ENCODE measurements around the gene SMIM24. TPM values are rescaled to one million over a fixed set of nuclear protein-coding genes. Genes with fewer than 3 reads are reported as not detected.

Gene SMIM24
- total RNA-seq, 1 donor from 2014 or later: not detected

GRCh38 chr19:3492131-3492839, 12.0 kb upstream of the SMIM24 start:
- H3K36me3 Mint-ChIP-seq (ENCODE audit: low read depth, unreplicated experiment): peaks cover 10% of the 10 kb centered on the region
- H3K4me1 Mint-ChIP-seq (ENCODE audit: unreplicated experiment): no peaks in the 10 kb centered on the region
- no peaks in the 10 kb centered on the region for H3K9me3 Mint-ChIP-seq (ENCODE audit: unreplicated experiment)
- no peak for DNase-seq (ENCODE audit: low spot score)
- H3K4me3 Mint-ChIP-seq (ENCODE audit: unreplicated experiment): peak overlapping the region; percentile 78
- H3K27me3 Mint-ChIP-seq (ENCODE audit: unreplicated experiment): peaks cover 5% of the 10 kb centered on the region
- H3K27ac Mint-ChIP-seq (ENCODE audit: unreplicated experiment): no peak overlapping the region
- TF ChIP-seq CTCF (IDR thresholded peaks at IDR 0.05; ENCODE audit: unreplicated experiment): no peak

GRCh38 chr19:3491396-3492119, 11.2 kb upstream of the SMIM24 start:
- Mint-ChIP-seq H3K9me3 (ENCODE audit: unreplicated experiment) (no peaks in the 10 kb centered on the region), H3K27me3 (ENCODE audit: unreplicated experiment) (peaks cover 5% of the 10 kb centered on the region), H3K4me1 (ENCODE audit: unreplicated experiment) (no peaks in the 10 kb centered on the region), H3K36me3 (ENCODE audit: low read depth, unreplicated experiment) (peaks cover 10% of the 10 kb centered on the region), H3K4me3 (ENCODE audit: unreplicated experiment) (no peak overlapping the region), H3K27ac (ENCODE audit: unreplicated experiment) (no peak overlapping the region)
- TF ChIP-seq CTCF (IDR thresholded peaks at IDR 0.05; ENCODE audit: unreplicated experiment): no peak
- DNase-seq (ENCODE audit: low spot score): no peak

- Mint-ChIP-seq H3K27ac (ENCODE audit: unreplicated experiment) (no peak within 1 kb of the TSS), H3K4me1 (ENCODE audit: unreplicated experiment) (no peaks in the 10 kb centered on the region), H3K4me3 (ENCODE audit: unreplicated experiment) (no peak within 1 kb of the TSS), H3K9me3 (ENCODE audit: unreplicated experiment) (no peaks in the 10 kb centered on the region), H3K36me3 (ENCODE audit: low read depth, unreplicated experiment) (no peaks in the 10 kb centered on the region), H3K27me3 (ENCODE audit: unreplicated experiment) (peaks cover 12% of the 10 kb centered on the region)
- DNase-seq (ENCODE audit: low spot score): no peak
- no peak for TF ChIP-seq CTCF (IDR thresholded peaks at IDR 0.05; ENCODE audit: unreplicated experiment)
Observed at GRCh38 chr19:3483226-3483628, 2.9 kb upstream of the SMIM24 start, which contains the start of gene SMIM44. TSS of gene SMIM44 (minus strand) at chr19:3483441. CDS start at chr19:3483403, 38 bp downstream.

- H3K4me3 Mint-ChIP-seq (ENCODE audit: unreplicated experiment): no peak overlapping the region
- H3K27me3 Mint-ChIP-seq (ENCODE audit: unreplicated experiment): peaks cover 14% of the 10 kb centered on the region
- no peaks in the 10 kb centered on the region for H3K9me3 Mint-ChIP-seq (ENCODE audit: unreplicated experiment)
- no peak overlapping the region for H3K27ac Mint-ChIP-seq (ENCODE audit: unreplicated experiment)
- no peak for TF ChIP-seq CTCF (IDR thresholded peaks at IDR 0.05; ENCODE audit: unreplicated experiment)
- H3K4me1 Mint-ChIP-seq (ENCODE audit: unreplicated experiment): no peaks in the 10 kb centered on the region
- no peak for DNase-seq (ENCODE audit: low spot score)
- H3K36me3 Mint-ChIP-seq (ENCODE audit: low read depth, unreplicated experiment): peaks cover 3% of the 10 kb centered on the region
Observed at GRCh38 chr19:3482507-3483225, 2.3 kb upstream of the SMIM24 start.

Data from endothelial cell (in vitro differentiated cells).